ENCODE measurements around the gene TYMP. TPM values are rescaled to one million over a fixed set of nuclear protein-coding genes. Genes with fewer than 3 reads are reported as not detected.
A peak's percentile ranks its signal among the peaks of the same experiment; 100 is the strongest.

TYMP gene
- polyA plus RNA-seq, 6 donors from 2014 or later = 10.5 to 41.3 (median 18.0) TPM

GRCh38 chr22:50502096-50502495 is 27.7 kb downstream of the TYMP start:
- Mint-ChIP-seq H3K27ac (no peak overlapping the region), H3K4me1 (peaks cover 9 to 13% (median 10%) of the 10 kb centered on the region in 3 donors), H3K27me3 (no peaks in the 10 kb centered on the region), H3K9me3 (no peaks in the 10 kb centered on the region), H3K36me3 (no peaks in the 10 kb centered on the region), H3K4me3 (peak overlapping the region in 2 of 8 donors; percentile 53 to 63)
- no peak for DNase-seq
- no peak for ATAC-seq (ENCODE audit: low read depth in 2 of 2)

GRCh38 chr22:50500452-50500851 is 29.4 kb downstream of the TYMP start:
- no peaks in the 10 kb centered on the region for H3K36me3 Mint-ChIP-seq
- no peaks in the 10 kb centered on the region for H3K27me3 Mint-ChIP-seq
- peak overlapping the region in 1 of 8 donors; percentile 16 for H3K4me3 Mint-ChIP-seq
- peaks cover 7 to 10% (median 8%) of the 10 kb centered on the region in 3 donors for H3K4me1 Mint-ChIP-seq
- H3K27ac Mint-ChIP-seq = no peak overlapping the region
- DNase-seq (no peak), ATAC-seq (ENCODE audit: low read depth in 2 of 2) (no peak)
- no peaks in the 10 kb centered on the region for H3K9me3 Mint-ChIP-seq

DNA sequence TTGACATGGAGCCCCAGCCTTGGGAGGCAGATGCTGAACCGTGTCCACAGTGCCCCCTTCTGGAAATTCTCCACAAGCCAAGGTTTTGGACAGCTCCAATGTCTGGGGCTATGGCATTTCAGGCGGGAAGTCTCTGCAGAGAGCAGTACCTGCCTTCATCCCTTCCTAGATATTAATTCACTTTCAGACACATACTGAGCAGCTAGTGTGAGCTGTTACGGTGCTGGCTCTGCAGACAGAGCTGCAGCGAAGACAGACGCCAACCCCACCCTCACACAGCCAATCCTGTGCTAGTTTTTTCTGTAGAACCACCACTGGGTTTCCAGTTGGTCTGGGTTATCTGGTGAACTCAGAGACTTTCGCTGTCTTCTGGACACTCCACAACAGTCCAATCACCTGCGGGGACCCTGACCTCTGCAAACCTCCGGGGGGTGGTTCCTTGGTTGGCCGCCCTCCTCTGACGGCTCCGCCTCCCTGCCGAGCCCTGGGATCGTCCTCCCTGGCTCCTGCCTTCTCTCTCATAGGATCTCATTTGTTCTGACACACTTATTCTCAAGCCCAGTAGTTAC is 31.4 kb downstream of the TYMP start:
- Mint-ChIP-seq H3K4me3 (no peak overlapping the region), H3K27me3 (no peaks in the 10 kb centered on the region), H3K9me3 (no peaks in the 10 kb centered on the region), H3K27ac (peak overlapping the region in 2 of 6 donors; percentile 42 to 73), H3K4me1 (peaks cover 7 to 10% (median 8%) of the 10 kb centered on the region in 3 donors), H3K36me3 (no peaks in the 10 kb centered on the region)
- DNase-seq (peak; percentile 61), ATAC-seq (ENCODE audit: low read depth in 2 of 2) (peak; percentile 92 to 96)

GRCh38 chr22:50497093-50497492 is 32.7 kb downstream of the TYMP start:
- no peaks in the 10 kb centered on the region for H3K36me3 Mint-ChIP-seq
- no peak overlapping the region for H3K4me3 Mint-ChIP-seq
- no peak for ATAC-seq (ENCODE audit: low read depth in 2 of 2)

GRCh38 chr22:50490531-50491308 is 39.1 kb downstream of the TYMP start:
- Mint-ChIP-seq H3K27ac (peak overlapping the region in 3 of 6 donors; percentile 49 to 76 (median 54)), H3K4me3 (peak overlapping the region in 4 of 8 donors; percentile 5 to 68 (median 49)), H3K27me3 (peaks cover 0 to 5% (median 4%) of the 10 kb centered on the region in 3 donors), H3K9me3 (no peaks in the 10 kb centered on the region), H3K36me3 (no peaks in the 10 kb centered on the region), H3K4me1 (peaks cover 7 to 12% (median 8%) of the 10 kb centered on the region in 3 donors)
- ATAC-seq (ENCODE audit: low read depth in 2 of 2) = peak; percentile 18 to 32
- DNase-seq = no peak

More at GRCh38 chr22:50497093-50497492, 32.7 kb downstream of the TYMP start:
- Mint-ChIP-seq H3K27me3 (no peaks in the 10 kb centered on the region), H3K9me3 (no peaks in the 10 kb centered on the region), H3K4me1 (peaks cover 7 to 10% (median 8%) of the 10 kb centered on the region in 3 donors), H3K27ac (peak overlapping the region in 1 of 6 donors; percentile 13)
- DNase-seq = no peak

DNA sequence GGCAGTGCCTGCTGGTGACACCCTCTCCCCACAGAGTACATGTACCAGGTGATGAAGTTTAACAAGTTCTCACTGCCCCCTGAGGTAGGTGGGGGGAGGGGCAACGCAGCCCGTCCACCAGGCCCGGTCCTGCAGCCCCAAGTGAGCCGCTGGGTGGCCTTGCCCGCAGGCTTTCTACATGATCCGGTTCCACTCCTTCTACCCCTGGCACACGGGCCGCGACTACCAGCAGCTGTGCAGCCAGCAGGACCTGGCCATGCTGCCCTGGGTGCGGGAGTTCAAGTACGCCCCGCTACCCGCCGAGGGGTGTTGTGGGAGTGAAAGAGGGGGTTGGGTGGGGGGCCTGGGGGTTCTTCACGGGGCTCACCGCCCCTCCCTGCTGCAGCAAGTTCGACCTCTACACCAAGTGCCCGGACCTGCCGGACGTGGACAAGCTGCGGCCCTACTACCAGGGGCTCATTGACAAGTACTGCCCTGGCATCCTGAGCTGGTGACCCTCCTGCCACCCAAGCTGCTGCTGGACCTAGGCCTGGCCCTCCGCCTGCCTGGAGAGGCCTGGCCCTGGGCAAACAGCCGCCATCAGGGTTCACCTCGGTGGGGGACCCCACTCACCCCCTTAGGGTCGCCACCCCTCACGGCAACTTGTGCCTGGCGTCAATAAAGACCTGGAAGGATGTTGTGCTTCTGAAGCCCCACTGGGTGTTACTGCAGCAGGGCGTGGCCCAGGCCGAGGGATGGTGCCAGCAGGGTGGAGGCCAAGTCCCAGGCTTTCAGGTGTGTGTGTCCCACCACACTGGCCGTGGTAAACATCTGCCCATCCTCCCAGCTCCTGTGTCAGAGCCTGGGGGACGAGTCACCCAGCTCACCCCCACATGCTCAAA is 40.2 kb downstream of the TYMP start:
- Mint-ChIP-seq H3K4me3 (no peak overlapping the region), H3K27me3 (peaks cover 0 to 10% (median 5%) of the 10 kb centered on the region in 3 donors), H3K27ac (no peak overlapping the region), H3K36me3 (no peaks in the 10 kb centered on the region), H3K9me3 (no peaks in the 10 kb centered on the region), H3K4me1 (peaks cover 7 to 15% (median 8%) of the 10 kb centered on the region in 3 donors)
- no peak for DNase-seq
- no peak for ATAC-seq (ENCODE audit: low read depth in 2 of 2)

- Mint-ChIP-seq H3K36me3 (no peaks in the 10 kb centered on the region), H3K4me1 (peaks cover 11 to 17% (median 12%) of the 10 kb centered on the region in 3 donors), H3K27ac (no peak overlapping the region), H3K27me3 (peaks cover 0 to 14% (median 5%) of the 10 kb centered on the region in 3 donors), H3K9me3 (no peaks in the 10 kb centered on the region), H3K4me3 (no peak overlapping the region)
- DNase-seq = no peak
- no peak for ATAC-seq (ENCODE audit: low read depth in 2 of 2)
Measured at GRCh38 chr22:50488886-50489285, 40.9 kb downstream of the TYMP start.

GRCh38 chr22:50488006-50488677 is 41.7 kb downstream of the TYMP start:
- no peak for DNase-seq
- no peak overlapping the region for H3K4me3 Mint-ChIP-seq
- ATAC-seq (ENCODE audit: low read depth in 2 of 2) = no peak
- peaks cover 0 to 18% (median 5%) of the 10 kb centered on the region in 3 donors for H3K27me3 Mint-ChIP-seq
- no peaks in the 10 kb centered on the region for H3K36me3 Mint-ChIP-seq
- H3K9me3 Mint-ChIP-seq = no peaks in the 10 kb centered on the region
- peaks cover 11 to 17% (median 14%) of the 10 kb centered on the region in 3 donors for H3K4me1 Mint-ChIP-seq
- H3K27ac Mint-ChIP-seq = no peak overlapping the region

- H3K27ac Mint-ChIP-seq = peak overlapping the region in 2 of 6 donors; percentile 2 to 24
- H3K27me3 Mint-ChIP-seq = peaks cover 0 to 22% (median 5%) of the 10 kb centered on the region in 3 donors
- ATAC-seq (ENCODE audit: low read depth in 2 of 2) = no peak
- no peaks in the 10 kb centered on the region for H3K36me3 Mint-ChIP-seq
- H3K4me3 Mint-ChIP-seq = no peak overlapping the region
- H3K4me1 Mint-ChIP-seq = peaks cover 11 to 17% (median 14%) of the 10 kb centered on the region in 3 donors
- H3K9me3 Mint-ChIP-seq = no peaks in the 10 kb centered on the region
- no peak for DNase-seq
Measured at GRCh38 chr22:50487290-50488005, 42.4 kb downstream of the TYMP start.

GRCh38 chr22:50486561-50487289 is 43.1 kb downstream of the TYMP start, which contains the start of gene MIOX:
TSS of gene MIOX (plus strand) at chr22:50486859. CDS start at chr22:50486898, 39 bp downstream.
- H3K4me1 Mint-ChIP-seq = peaks cover 11 to 17% (median 14%) of the 10 kb centered on the region in 3 donors
- no peaks in the 10 kb centered on the region for H3K36me3 Mint-ChIP-seq
- no peaks in the 10 kb centered on the region for H3K9me3 Mint-ChIP-seq
- DNase-seq (no peak), ATAC-seq (ENCODE audit: low read depth in 2 of 2) (no peak)
- peak within 1 kb of the TSS in 2 of 8 donors; percentile 22 to 42 for H3K4me3 Mint-ChIP-seq
- peak within 1 kb of the TSS in 4 of 6 donors; percentile 2 to 70 (median 44) for H3K27ac Mint-ChIP-seq
- H3K27me3 Mint-ChIP-seq = peaks cover 0 to 22% (median 5%) of the 10 kb centered on the region in 3 donors

DNA sequence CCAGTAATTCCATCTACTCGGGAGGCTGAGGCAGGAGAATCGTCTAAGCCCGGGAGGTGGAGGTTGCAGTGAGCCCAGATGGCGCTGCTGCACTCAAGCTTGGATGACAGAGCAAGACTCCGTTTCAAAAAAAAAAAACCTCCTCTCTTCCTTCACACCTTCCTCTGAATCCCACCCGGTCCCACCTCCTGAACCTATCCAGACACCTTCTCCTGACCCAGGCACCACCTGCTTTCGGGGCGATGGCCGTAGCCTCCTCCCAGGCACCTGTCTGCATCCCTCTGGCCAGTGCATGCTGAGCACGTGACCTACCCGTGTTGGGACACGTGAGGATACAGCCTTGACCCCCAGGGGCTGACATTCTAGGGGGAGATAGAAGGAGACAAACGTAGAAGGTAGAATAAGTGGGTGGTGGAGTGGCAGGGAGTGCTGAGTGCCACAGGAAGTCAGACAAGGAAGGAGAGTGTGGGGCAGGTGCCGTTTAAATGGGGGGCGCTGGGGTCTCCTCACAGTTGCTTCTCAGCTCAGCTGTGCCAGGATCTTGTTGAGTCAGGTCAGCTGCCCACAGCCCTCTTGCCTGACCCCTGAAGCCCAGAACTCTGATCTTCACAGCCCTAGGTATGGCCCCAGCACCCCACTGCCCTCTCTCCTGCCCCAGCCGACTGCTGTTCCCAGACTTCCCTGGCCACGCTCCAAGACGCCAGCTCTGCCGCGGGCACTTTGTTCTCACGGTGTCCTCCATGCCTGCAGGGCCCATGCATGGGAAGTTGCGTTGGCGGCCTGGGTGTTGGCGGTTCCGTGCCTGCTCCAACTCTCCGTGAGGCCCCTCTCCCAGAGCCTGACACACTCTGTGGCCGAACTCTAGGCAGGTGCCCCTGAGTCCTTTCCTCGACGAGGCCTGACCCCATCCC is 44.3 kb downstream of the TYMP start:
- H3K27ac Mint-ChIP-seq = peak overlapping the region in 3 of 6 donors; percentile 65 to 70 (median 69)
- no peaks in the 10 kb centered on the region for H3K36me3 Mint-ChIP-seq
- DNase-seq = no peak
- ATAC-seq (ENCODE audit: low read depth in 2 of 2) = no peak
- H3K4me1 Mint-ChIP-seq = peaks cover 4 to 9% (median 6%) of the 10 kb centered on the region in 3 donors
- H3K27me3 Mint-ChIP-seq = peaks cover 0 to 22% (median 0%) of the 10 kb centered on the region in 3 donors
- H3K9me3 Mint-ChIP-seq = no peaks in the 10 kb centered on the region
- H3K4me3 Mint-ChIP-seq = peak overlapping the region in 2 of 8 donors; percentile 1 to 76

All from naive B cell (primary cell).